WTC11 (cell line): ENCODE data around the gene CHST15.

Experiments
- CTCF ChIP-seq: fragments of 200-600 bp; IDR thresholded peaks from 2 replicates; pipeline ENCODE4 v1.8.0; 2022; ENCODE audit warnings: antibody characterized with exemption
- MAX ChIP-seq: sonication (generic); formaldehyde crosslinking; IDR thresholded peaks from 2 replicates; pipeline ENCODE4 v1.8.0; 2022; ENCODE audit warnings: mild to moderate bottlenecking, missing genetic modification reagents
- NR1H2 ChIP-seq: sonication (generic); formaldehyde crosslinking; IDR thresholded peaks from 2 replicates; pipeline ENCODE4 v1.9.0; 2021; ENCODE audit warnings: mild to moderate bottlenecking, moderate library complexity, missing genetic modification reagents
- RORB ChIP-seq: fragments of 250-450 bp; sonication (Bioruptor Pico); IDR thresholded peaks from 2 replicates; pipeline ENCODE4 v1.9.0; 2021; ENCODE audit warnings: mild to moderate bottlenecking
- SMAD3 ChIP-seq: sonication (generic); formaldehyde crosslinking; IDR thresholded peaks from 2 replicates; pipeline ENCODE4 v1.8.0; 2022; ENCODE audit warnings: missing genetic modification reagents, mild to moderate bottlenecking, borderline replicate concordance
- SP1 ChIP-seq: sonication (generic); formaldehyde crosslinking; conservative IDR thresholded peaks from 2 replicates; pipeline ENCODE4 v1.8.1; 2022; ENCODE audit warnings: missing genetic modification reagents
- STAT6 ChIP-seq: sonication (generic); formaldehyde crosslinking; conservative IDR thresholded peaks from 2 replicates; pipeline ENCODE4 v1.8.1; 2023; ENCODE audit warnings: mild to moderate bottlenecking, low read depth, missing genetic modification reagents, moderate library complexity
- TEAD4 ChIP-seq: sonication (generic); formaldehyde crosslinking; IDR thresholded peaks from 2 replicates; pipeline ENCODE4 v1.8.0; 2022; ENCODE audit warnings: mild to moderate bottlenecking, missing genetic modification reagents
- TP53 ChIP-seq: sonication (generic); formaldehyde crosslinking; IDR thresholded peaks from 2 replicates; pipeline ENCODE4 v1.8.1; 2023; ENCODE audit warnings: mild to moderate bottlenecking, missing genetic modification reagents
- USF1 ChIP-seq: sonication (generic); formaldehyde crosslinking; IDR thresholded peaks from 2 replicates; pipeline ENCODE4 v1.8.0; 2022; ENCODE audit warnings: mild to moderate bottlenecking, missing genetic modification reagents
- ZNF423 ChIP-seq: fragments of 250-450 bp; sonication (Bioruptor Pico); IDR thresholded peaks from 2 replicates; pipeline ENCODE4 v2.1.2; 2022; ENCODE audit warnings: mild to moderate bottlenecking, moderate library complexity
- ZNF512 ChIP-seq: sonication (generic); formaldehyde crosslinking; IDR thresholded peaks from 2 replicates; pipeline ENCODE4 v1.8.1; 2022; ENCODE audit warnings: missing genetic modification reagents, borderline replicate concordance
- TF ChIP-seq, protein P1 (sequence below): sonication (generic); formaldehyde crosslinking; IDR thresholded peaks from 2 replicates; pipeline ENCODE4 v1.8.1; 2023; ENCODE audit warnings: mild to moderate bottlenecking, missing genetic modification reagents, moderate library complexity
- TF ChIP-seq, protein P2 (sequence below): sonication (generic); formaldehyde crosslinking; IDR thresholded peaks from 2 replicates; pipeline ENCODE4 v1.8.0; 2022; ENCODE audit warnings: missing genetic modification reagents

DNA sequence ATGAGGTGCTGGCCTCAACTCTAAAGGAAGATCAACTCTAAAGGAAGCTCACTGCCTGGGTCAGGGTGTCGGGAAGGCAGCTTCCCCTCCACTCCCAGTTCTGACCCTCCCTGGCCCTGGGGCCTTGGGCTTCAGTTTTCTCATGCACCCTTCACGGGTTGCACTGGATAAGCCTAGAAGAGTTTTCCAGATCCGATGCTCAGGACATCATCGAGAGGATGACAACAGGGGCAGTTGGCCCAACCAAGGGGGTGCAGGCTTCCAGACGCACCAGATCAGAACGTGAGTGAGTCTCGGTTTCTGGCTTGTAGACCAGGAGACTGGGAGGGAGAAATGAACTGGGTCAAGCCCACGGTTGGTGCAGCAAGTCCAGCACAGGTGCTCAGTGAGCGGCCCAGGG is 34.2 kb upstream of the CHST15 start:
- no peak for TF ChIP-seq CTCF
- TF ChIP-seq MAX (CRISPR knock-in tag) = no peak
- TF ChIP-seq RORB (CRISPR knock-in tag) = no peak
- no peak for TF ChIP-seq STAT6 (CRISPR knock-in tag)
- no peak for TF ChIP-seq ZNF423
- TF ChIP-seq, protein P1, sequence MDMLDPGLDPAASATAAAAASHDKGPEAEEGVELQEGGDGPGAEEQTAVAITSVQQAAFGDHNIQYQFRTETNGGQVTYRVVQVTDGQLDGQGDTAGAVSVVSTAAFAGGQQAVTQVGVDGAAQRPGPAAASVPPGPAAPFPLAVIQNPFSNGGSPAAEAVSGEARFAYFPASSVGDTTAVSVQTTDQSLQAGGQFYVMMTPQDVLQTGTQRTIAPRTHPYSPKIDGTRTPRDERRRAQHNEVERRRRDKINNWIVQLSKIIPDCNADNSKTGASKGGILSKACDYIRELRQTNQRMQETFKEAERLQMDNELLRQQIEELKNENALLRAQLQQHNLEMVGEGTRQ (CRISPR knock-in tag) = no peak
- TF ChIP-seq ZNF512 (CRISPR knock-in tag) = no peak
- TF ChIP-seq TP53 (CRISPR knock-in tag) = no peak
- TF ChIP-seq, protein P2, sequence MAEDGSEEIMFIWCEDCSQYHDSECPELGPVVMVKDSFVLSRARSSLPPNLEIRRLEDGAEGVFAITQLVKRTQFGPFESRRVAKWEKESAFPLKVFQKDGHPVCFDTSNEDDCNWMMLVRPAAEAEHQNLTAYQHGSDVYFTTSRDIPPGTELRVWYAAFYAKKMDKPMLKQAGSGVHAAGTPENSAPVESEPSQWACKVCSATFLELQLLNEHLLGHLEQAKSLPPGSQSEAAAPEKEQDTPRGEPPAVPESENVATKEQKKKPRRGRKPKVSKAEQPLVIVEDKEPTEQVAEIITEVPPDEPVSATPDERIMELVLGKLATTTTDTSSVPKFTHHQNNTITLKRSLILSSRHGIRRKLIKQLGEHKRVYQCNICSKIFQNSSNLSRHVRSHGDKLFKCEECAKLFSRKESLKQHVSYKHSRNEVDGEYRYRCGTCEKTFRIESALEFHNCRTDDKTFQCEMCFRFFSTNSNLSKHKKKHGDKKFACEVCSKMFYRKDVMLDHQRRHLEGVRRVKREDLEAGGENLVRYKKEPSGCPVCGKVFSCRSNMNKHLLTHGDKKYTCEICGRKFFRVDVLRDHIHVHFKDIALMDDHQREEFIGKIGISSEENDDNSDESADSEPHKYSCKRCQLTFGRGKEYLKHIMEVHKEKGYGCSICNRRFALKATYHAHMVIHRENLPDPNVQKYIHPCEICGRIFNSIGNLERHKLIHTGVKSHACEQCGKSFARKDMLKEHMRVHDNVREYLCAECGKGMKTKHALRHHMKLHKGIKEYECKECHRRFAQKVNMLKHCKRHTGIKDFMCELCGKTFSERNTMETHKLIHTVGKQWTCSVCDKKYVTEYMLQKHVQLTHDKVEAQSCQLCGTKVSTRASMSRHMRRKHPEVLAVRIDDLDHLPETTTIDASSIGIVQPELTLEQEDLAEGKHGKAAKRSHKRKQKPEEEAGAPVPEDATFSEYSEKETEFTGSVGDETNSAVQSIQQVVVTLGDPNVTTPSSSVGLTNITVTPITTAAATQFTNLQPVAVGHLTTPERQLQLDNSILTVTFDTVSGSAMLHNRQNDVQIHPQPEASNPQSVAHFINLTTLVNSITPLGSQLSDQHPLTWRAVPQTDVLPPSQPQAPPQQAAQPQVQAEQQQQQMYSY (CRISPR knock-in tag) = no peak
- TF ChIP-seq NR1H2 = no peak
- no peak for TF ChIP-seq SMAD3
- no peak for TF ChIP-seq USF1
- no peak for TF ChIP-seq SP1 (CRISPR knock-in tag)
- TF ChIP-seq TEAD4 (CRISPR knock-in tag) = no peak
